ENCODE results near the gene ANXA1.

Gene ANXA1

GRCh38 chr9:73148447-73148937 lies 3.2 kb upstream of the ANXA1 start:
- H3K4me3 ChIP-seq (ENCODE audit: control insufficient read depth, low read depth, low read length) = no peak overlapping the region
- no peak for TF ChIP-seq CTCF (conservative IDR thresholded peaks at IDR 0.05; ENCODE audit: control insufficient read depth, insufficient read depth, low read depth, low read length)
- DNase-seq (ENCODE audit: low read depth) = peak; percentile 80

- TF ChIP-seq CTCF (conservative IDR thresholded peaks at IDR 0.05; ENCODE audit: control insufficient read depth, insufficient read depth, low read depth, low read length) = no peak
- peak; percentile 89 for DNase-seq (ENCODE audit: low read depth)
- H3K4me3 ChIP-seq (ENCODE audit: control insufficient read depth, low read depth, low read length) = peak overlapping the region; percentile 27
Observed at GRCh38 chr9:73149371-73150067, 2.1 kb upstream of the ANXA1 start.

- no peak for TF ChIP-seq CTCF (conservative IDR thresholded peaks at IDR 0.05; ENCODE audit: control insufficient read depth, insufficient read depth, low read depth, low read length)
- DNase-seq (ENCODE audit: low read depth) = peak; percentile 66
Observed at GRCh38 chr9:73152543-73152844, 829 bp downstream of the ANXA1 start.

GRCh38 chr9:73152953-73153352 lies 1.3 kb downstream of the ANXA1 start:
- H3K4me3 ChIP-seq (ENCODE audit: control insufficient read depth, low read depth, low read length) = peak overlapping the region; percentile 84
- TF ChIP-seq CTCF (conservative IDR thresholded peaks at IDR 0.05; ENCODE audit: control insufficient read depth, insufficient read depth, low read depth, low read length) = no peak
- peak; percentile 48 for DNase-seq (ENCODE audit: low read depth)

More at GRCh38 chr9:73152543-73152844, 829 bp downstream of the ANXA1 start:
- H3K4me3 ChIP-seq (ENCODE audit: control insufficient read depth, low read depth, low read length) = peak overlapping the region; percentile 84

GRCh38 chr9:73153793-73154227 lies 2.1 kb downstream of the ANXA1 start:
- peak; percentile 76 for DNase-seq (ENCODE audit: low read depth)
- peak overlapping the region; percentile 84 for H3K4me3 ChIP-seq (ENCODE audit: control insufficient read depth, low read depth, low read length)
- no peak for TF ChIP-seq CTCF (conservative IDR thresholded peaks at IDR 0.05; ENCODE audit: control insufficient read depth, insufficient read depth, low read depth, low read length)

- TF ChIP-seq CTCF (conservative IDR thresholded peaks at IDR 0.05; ENCODE audit: control insufficient read depth, insufficient read depth, low read depth, low read length) = no peak
- no peak for DNase-seq (ENCODE audit: low read depth)
- H3K4me3 ChIP-seq (ENCODE audit: control insufficient read depth, low read depth, low read length) = peak overlapping the region; percentile 84
Observed at GRCh38 chr9:73154271-73154670, 2.6 kb downstream of the ANXA1 start.

All from fibroblast of mammary gland (primary cell).